Measurements from ENCODE around the gene SLC26A1. TPM values are rescaled to one million over a fixed set of nuclear protein-coding genes. Genes with fewer than 3 reads are reported as not detected.

The SLC26A1 gene
- total and polyA plus RNA-seq, 7 donors, result 1.1 TPM; not detected in 6

GRCh38 chr4:1015179-1015578 is 22.0 kb upstream of the SLC26A1 start:
- H3K27ac ChIP-seq, result no peak overlapping the region
- no peak for DNase-seq
- H3K9me3 ChIP-seq, result no peaks in the 10 kb centered on the region
- WGBS, 2 donors, result 85 to 91% methylated on average over 8 of the region's 8 CpGs
- H3K36me3 ChIP-seq, result no peaks in the 10 kb centered on the region
- no peaks in the 10 kb centered on the region for H3K27me3 ChIP-seq
- intact Hi-C loops (cut with DNase I), result no loop called here
- TF ChIP-seq EP300 (IDR thresholded peaks at IDR 0.05) (no peak), CTCF (IDR thresholded peaks at IDR 0.05) (no peak), POLR2AphosphoS5 (IDR thresholded peaks at IDR 0.05) (no peak), POLR2A (IDR thresholded peaks at IDR 0.05) (no peak)
- peaks cover 0 to 20% (median 18%) of the 10 kb centered on the region in 4 donors for H3K4me1 ChIP-seq
- H3K4me3 ChIP-seq, result no peak overlapping the region

- Histone ChIP-seq H3K4me3 (no peak overlapping the region), H3K27me3 (no peaks in the 10 kb centered on the region), H3K4me1 (peaks cover 0 to 24% (median 22%) of the 10 kb centered on the region in 4 donors), H3K36me3 (no peaks in the 10 kb centered on the region), H3K9me3 (no peaks in the 10 kb centered on the region), H3K27ac (no peak overlapping the region)
- 88 to 91% methylated on average over 36 of the region's 36 CpGs for WGBS, 2 donors
- no peak for DNase-seq
- no peak for TF ChIP-seq POLR2A (IDR thresholded peaks at IDR 0.05)
- TF ChIP-seq EP300 (IDR thresholded peaks at IDR 0.05), result no peak
- no peak for TF ChIP-seq CTCF (IDR thresholded peaks at IDR 0.05)
- no peak for TF ChIP-seq POLR2AphosphoS5 (IDR thresholded peaks at IDR 0.05)
- intact Hi-C loops (cut with DNase I), result no loop called here
These were observed 21.3 kb upstream of the SLC26A1 start for GRCh38 chr4:1014291-1015167.

- Histone ChIP-seq H3K4me3 (no peak overlapping the region), H3K9me3 (no peaks in the 10 kb centered on the region), H3K27ac (no peak overlapping the region), H3K4me1 (peaks cover 0 to 33% (median 31%) of the 10 kb centered on the region in 4 donors), H3K36me3 (no peaks in the 10 kb centered on the region), H3K27me3 (peaks cover 0 to 7% (median 6%) of the 10 kb centered on the region in 3 donors)
- DNase-seq, result no peak
- TF ChIP-seq POLR2AphosphoS5 (IDR thresholded peaks at IDR 0.05) (no peak), POLR2A (IDR thresholded peaks at IDR 0.05) (no peak), EP300 (IDR thresholded peaks at IDR 0.05) (no peak), CTCF (IDR thresholded peaks at IDR 0.05) (no peak)
- 95 to 96% methylated on average over 43 of the region's 43 CpGs for WGBS, 2 donors
- intact Hi-C loops (cut with DNase I), result no loop called here
These were observed 20.2 kb upstream of the SLC26A1 start for GRCh38 chr4:1013225-1014073.

GRCh38 chr4:1012034-1012739 is 19.0 kb upstream of the SLC26A1 start:
- Histone ChIP-seq H3K9me3 (no peaks in the 10 kb centered on the region), H3K27me3 (peaks cover 8 to 17% (median 8%) of the 10 kb centered on the region in 3 donors), H3K36me3 (no peaks in the 10 kb centered on the region), H3K27ac (no peak overlapping the region), H3K4me3 (peak overlapping the region; percentile 33 to 55 (median 54)), H3K4me1 (peaks cover 0 to 34% (median 32%) of the 10 kb centered on the region in 4 donors)
- DNase-seq, result peak; percentile 78
- intact Hi-C loops (cut with DNase I), result no loop called here
- TF ChIP-seq POLR2A (IDR thresholded peaks at IDR 0.05), result no peak
- no peak for TF ChIP-seq CTCF (IDR thresholded peaks at IDR 0.05)
- TF ChIP-seq POLR2AphosphoS5 (IDR thresholded peaks at IDR 0.05), result no peak
- TF ChIP-seq EP300 (IDR thresholded peaks at IDR 0.05), result no peak
- WGBS, 2 donors, result 1 to 2% methylated on average over 69 of the region's 69 CpGs
